HEK293 (cell line): ENCODE measurements around the gene ARMC5.

Source experiments
- BCL11A ChIP-seq: fragments of 450-650 bp; formaldehyde crosslinking; IDR thresholded peaks from 2 replicates; pipeline ENCODE4 v1.5.1; 2016; ENCODE audit warnings: low read depth, missing biosample characterization, missing genetic modification characterization
- CTCF ChIP-seq: fragments of 450-650 bp; formaldehyde crosslinking; IDR thresholded peaks from 2 replicates; pipeline ENCODE4 v1.5.1; 2016; ENCODE audit warnings: missing biosample characterization, missing genetic modification characterization
- FEZF1 ChIP-seq: fragments of 450-650 bp; formaldehyde crosslinking; IDR thresholded peaks from 2 replicates; pipeline ENCODE4 v1.5.1; 2016; ENCODE audit warnings: missing biosample characterization, missing genetic modification characterization
- GLI4 ChIP-seq: fragments of 450-650 bp; formaldehyde crosslinking; IDR thresholded peaks from 2 replicates; pipeline ENCODE4 v1.5.1; 2016; ENCODE audit warnings: missing biosample characterization, missing genetic modification characterization
- HOXA7 ChIP-seq: sonication (generic); formaldehyde crosslinking; IDR thresholded peaks from 2 replicates; pipeline ENCODE4 v1.8.1; 2022; ENCODE audit warnings: missing genetic modification reagents, borderline replicate concordance
- KLF17 ChIP-seq: fragments of 450-650 bp; formaldehyde crosslinking; IDR thresholded peaks from 2 replicates; pipeline ENCODE4 v1.5.1; 2016; ENCODE audit warnings: missing biosample characterization, missing genetic modification characterization
- MYNN ChIP-seq: fragments of 450-650 bp; formaldehyde crosslinking; IDR thresholded peaks from 2 replicates; pipeline ENCODE4 v1.5.1; 2016; ENCODE audit warnings: missing biosample characterization, missing genetic modification characterization, borderline replicate concordance
- PATZ1 ChIP-seq: fragments of 450-650 bp; formaldehyde crosslinking; IDR thresholded peaks from 2 replicates; pipeline ENCODE4 v1.5.1; 2016; ENCODE audit warnings: missing biosample characterization, missing genetic modification characterization
- REST ChIP-seq: fragments of 450-650 bp; formaldehyde crosslinking; IDR thresholded peaks from 2 replicates; pipeline ENCODE4 v1.5.1; 2016; ENCODE audit warnings: missing biosample characterization, missing genetic modification characterization
- SP7 ChIP-seq: fragments of 450-650 bp; formaldehyde crosslinking; IDR thresholded peaks from 2 replicates; pipeline ENCODE4 v1.5.1; 2016; ENCODE audit warnings: missing biosample characterization, missing genetic modification characterization
- YY2 ChIP-seq: fragments of 450-650 bp; formaldehyde crosslinking; IDR thresholded peaks from 2 replicates; pipeline ENCODE4 v1.5.1; 2016; ENCODE audit warnings: missing biosample characterization, missing genetic modification characterization
- ZBTB49 ChIP-seq: fragments of 450-650 bp; formaldehyde crosslinking; IDR thresholded peaks from 2 replicates; pipeline ENCODE4 v1.5.1; 2016; ENCODE audit warnings: missing biosample characterization, missing genetic modification characterization, low read depth
- ZFHX2 ChIP-seq: fragments of 450-650 bp; formaldehyde crosslinking; conservative IDR thresholded peaks from 2 replicates; pipeline ENCODE4 v1.5.1; 2016; ENCODE audit warnings: missing biosample characterization, missing genetic modification characterization
- ZNF169 ChIP-seq: fragments of 450-650 bp; formaldehyde crosslinking; IDR thresholded peaks from 2 replicates; pipeline ENCODE4 v1.5.1; 2016; ENCODE audit warnings: missing biosample characterization, missing genetic modification characterization
- ZNF248 ChIP-seq: fragments of 450-650 bp; formaldehyde crosslinking; IDR thresholded peaks from 2 replicates; pipeline ENCODE4 v1.5.1; 2017; ENCODE audit warnings: missing biosample characterization, missing genetic modification characterization
- ZNF324 ChIP-seq: fragments of 450-650 bp; formaldehyde crosslinking; IDR thresholded peaks from 2 replicates; pipeline ENCODE4 v1.5.1; 2016; ENCODE audit warnings: missing biosample characterization, missing genetic modification characterization
- ZNF398 ChIP-seq: fragments of 450-650 bp; formaldehyde crosslinking; IDR thresholded peaks from 2 replicates; pipeline ENCODE4 v1.5.1; 2017; ENCODE audit warnings: missing biosample characterization, missing genetic modification characterization
- ZNF544 ChIP-seq: fragments of 450-650 bp; formaldehyde crosslinking; IDR thresholded peaks from 2 replicates; pipeline ENCODE4 v1.5.0; 2017; ENCODE audit warnings: missing biosample characterization, missing genetic modification characterization
- ZNF561 ChIP-seq: fragments of 450-650 bp; IDR thresholded peaks from 2 replicates; pipeline ENCODE4 v1.5.1; 2018; ENCODE audit warnings: missing biosample characterization, missing genetic modification characterization, borderline replicate concordance
- ZNF580 ChIP-seq: fragments of 450-650 bp; formaldehyde crosslinking; IDR thresholded peaks from 2 replicates; pipeline ENCODE4 v1.5.1; 2016; ENCODE audit warnings: missing biosample characterization, missing genetic modification characterization
- ZNF585B ChIP-seq: fragments of 450-650 bp; formaldehyde crosslinking; IDR thresholded peaks from 2 replicates; pipeline ENCODE4 v1.5.1; 2016; ENCODE audit warnings: missing biosample characterization, missing genetic modification characterization
- ZNF639 ChIP-seq: fragments of 450-650 bp; formaldehyde crosslinking; IDR thresholded peaks from 2 replicates; pipeline ENCODE4 v1.5.1; 2016; ENCODE audit warnings: missing biosample characterization, missing genetic modification characterization
- ZNF658 ChIP-seq: fragments of 450-650 bp; formaldehyde crosslinking; IDR thresholded peaks from 2 replicates; pipeline ENCODE4; 2016; ENCODE audit warnings: missing biosample characterization, missing genetic modification characterization
- ZNF777 ChIP-seq: fragments of 450-650 bp; formaldehyde crosslinking; IDR thresholded peaks from 2 replicates; pipeline ENCODE4 v1.5.1; 2017; ENCODE audit warnings: missing biosample characterization, missing genetic modification characterization, borderline replicate concordance

ARMC5 gene

GRCh38 chr16:31471875-31472708, 12.8 kb downstream of the ARMC5 start, which contains the start of gene TGFB1I1 (continued):
- peak; percentile 21; the same call in 1 of the 2 replicates for TF ChIP-seq SP7
- TF ChIP-seq PATZ1 (tag by site-specific recombination) = peak; percentile 68
- TF ChIP-seq ZNF777 = no peak
- TF ChIP-seq CTCF (tag by site-specific recombination) = no peak
- TF ChIP-seq ZNF324 = 0 out of 2 replicates have a peak, but pooled peaks have one; percentile 38
- TF ChIP-seq KLF17 = 0 out of 2 replicates have a peak, but pooled peaks have one; percentile 31
- TF ChIP-seq YY2 (tag by site-specific recombination) = 0 out of 2 replicates have a peak, but pooled peaks have one; percentile 14
- TF ChIP-seq ZFHX2 (tag by site-specific recombination) = 0 out of 2 replicates have a peak, but pooled peaks have one; percentile 30
- no peak for TF ChIP-seq MYNN
- TF ChIP-seq BCL11A (tag by site-specific recombination) = no peak
- TF ChIP-seq HOXA7 = no peak
- TF ChIP-seq ZNF544 = no peak
- no peak for TF ChIP-seq ZNF658 (tag by site-specific recombination)
- no peak for TF ChIP-seq ZNF585B (tag by site-specific recombination)
- no peak for TF ChIP-seq ZNF248 (tag by site-specific recombination)
- no peak for TF ChIP-seq GLI4 (tag by site-specific recombination)
- TF ChIP-seq REST (tag by site-specific recombination) = no peak
- peak; percentile 42; the same call in 1 of the 2 replicates for TF ChIP-seq ZNF398 (tag by site-specific recombination)
- TF ChIP-seq ZNF169 (tag by site-specific recombination) = no peak
- TF ChIP-seq ZNF580 = no peak
- TF ChIP-seq FEZF1 (tag by site-specific recombination) = no peak
- TF ChIP-seq ZNF561 = no peak; the same call in 1 of the 2 replicates
- TF ChIP-seq ZNF639 (tag by site-specific recombination) = no peak
- no peak for TF ChIP-seq ZBTB49 (tag by site-specific recombination)
